ENCODE results near the gene TPD52L3. TPM values are rescaled to one million over a fixed set of nuclear protein-coding genes. Genes with fewer than 3 reads are reported as not detected.

Gene TPD52L3
- total RNA-seq (not detected in 2 replicates), polyA plus RNA-seq (not detected in 2 replicates)

GRCh38 chr9:6328103-6328502, at the start of gene TPD52L3:
TPD52L3 (plus strand) TSS chr9:6328375; CDS start chr9:6328596, 221 bp downstream.
- DNase-seq (ENCODE audit: low read depth in 1 of 2, low spot score in 1 of 2) = no peak
- H3K4me3 ChIP-seq = no peak within 1 kb of the TSS
- H3K27ac ChIP-seq = no peak within 1 kb of the TSS
- H3K9me3 ChIP-seq (ENCODE audit: low read depth) = no peaks in the 10 kb centered on the region
- TF ChIP-seq CTCF (IDR thresholded peaks at IDR 0.05; ENCODE audit: low read depth, low read length) = no peak
- H3K4me1 ChIP-seq (ENCODE audit: low read depth) = no peaks in the 10 kb centered on the region
- no peaks in the 10 kb centered on the region for H3K36me3 ChIP-seq
- H3K27me3 ChIP-seq = no peaks in the 10 kb centered on the region

- H3K9me3 ChIP-seq (ENCODE audit: low read depth) = no peaks in the 10 kb centered on the region
- no peak overlapping the region for H3K4me3 ChIP-seq
- H3K27me3 ChIP-seq = no peaks in the 10 kb centered on the region
- H3K4me1 ChIP-seq (ENCODE audit: low read depth) = no peaks in the 10 kb centered on the region
- no peak for TF ChIP-seq CTCF (IDR thresholded peaks at IDR 0.05; ENCODE audit: low read depth, low read length)
- no peak overlapping the region for H3K27ac ChIP-seq
- no peaks in the 10 kb centered on the region for H3K36me3 ChIP-seq
- no peak for DNase-seq (ENCODE audit: low read depth in 1 of 2, low spot score in 1 of 2)
Observed at GRCh38 chr9:6301858-6302257, 26.3 kb upstream of the TPD52L3 start.

GRCh38 chr9:6302417-6302816, 25.8 kb upstream of the TPD52L3 start:
- Histone ChIP-seq H3K36me3 (no peaks in the 10 kb centered on the region), H3K4me1 (ENCODE audit: low read depth) (no peaks in the 10 kb centered on the region), H3K27ac (no peak overlapping the region), H3K27me3 (no peaks in the 10 kb centered on the region), H3K9me3 (ENCODE audit: low read depth) (no peaks in the 10 kb centered on the region), H3K4me3 (no peak overlapping the region)
- TF ChIP-seq CTCF (IDR thresholded peaks at IDR 0.05; ENCODE audit: low read depth, low read length) = no peak
- DNase-seq (ENCODE audit: low read depth in 1 of 2, low spot score in 1 of 2) = peak in 1 of 2 donors; percentile 17

GRCh38 chr9:6304232-6304631, 23.9 kb upstream of the TPD52L3 start:
- no peaks in the 10 kb centered on the region for H3K4me1 ChIP-seq (ENCODE audit: low read depth)
- no peak overlapping the region for H3K27ac ChIP-seq
- H3K9me3 ChIP-seq (ENCODE audit: low read depth) = no peaks in the 10 kb centered on the region
- no peak for TF ChIP-seq CTCF (IDR thresholded peaks at IDR 0.05; ENCODE audit: low read depth, low read length)
- H3K27me3 ChIP-seq = no peaks in the 10 kb centered on the region
- H3K36me3 ChIP-seq = no peaks in the 10 kb centered on the region
- H3K4me3 ChIP-seq = no peak overlapping the region
- no peak for DNase-seq (ENCODE audit: low read depth in 1 of 2, low spot score in 1 of 2)

GRCh38 chr9:6305954-6306563, 22.1 kb upstream of the TPD52L3 start:
- no peaks in the 10 kb centered on the region for H3K27me3 ChIP-seq
- peak; percentile 57 for TF ChIP-seq CTCF (IDR thresholded peaks at IDR 0.05; ENCODE audit: low read depth, low read length)
- H3K36me3 ChIP-seq = no peaks in the 10 kb centered on the region
- DNase-seq (ENCODE audit: low read depth in 1 of 2, low spot score in 1 of 2) = peak; percentile 39 to 76
- no peak overlapping the region for H3K27ac ChIP-seq
- no peaks in the 10 kb centered on the region for H3K4me1 ChIP-seq (ENCODE audit: low read depth)
- H3K9me3 ChIP-seq (ENCODE audit: low read depth) = no peaks in the 10 kb centered on the region
- H3K4me3 ChIP-seq = no peak overlapping the region
